Activated CD8-positive, alpha-beta memory T cell treated with anti-CD3 and anti-CD28 coated beads for 1 hour (primary cell): ENCODE results near the gene FXYD2.
A peak's percentile ranks its signal among the peaks of the same experiment; 100 is the strongest.

Experiments
- DNase-seq, 2 donors: peaks; one replicate each; pipeline ENCODE4 v3.0.0-alpha.2; 2020; ENCODE audit warnings: low read depth in 1 of 2; ENCODE audit errors: extremely low read depth in 1 of 2

FXYD2 gene

DNA sequence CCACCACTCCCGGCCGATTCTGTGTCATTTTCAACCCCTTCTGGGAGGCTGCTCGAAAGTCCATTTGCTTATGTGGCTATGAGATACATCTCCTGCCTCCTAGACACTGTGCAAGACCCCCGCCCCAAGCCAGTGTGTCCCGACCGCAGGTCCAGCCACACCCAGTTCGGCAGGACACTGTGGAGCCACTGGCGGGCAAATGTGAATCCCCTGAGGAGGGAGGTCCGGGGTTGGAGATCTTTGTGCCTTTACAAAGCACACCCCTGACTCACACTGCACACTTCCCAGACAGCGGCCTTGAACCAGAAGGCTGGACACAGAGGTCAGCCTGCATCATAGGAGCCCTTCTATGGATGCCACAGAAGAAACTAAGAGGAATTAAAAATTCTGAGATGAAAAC lies 34.5 kb upstream of the FXYD2 start:
- DNase-seq: no peak

DNA sequence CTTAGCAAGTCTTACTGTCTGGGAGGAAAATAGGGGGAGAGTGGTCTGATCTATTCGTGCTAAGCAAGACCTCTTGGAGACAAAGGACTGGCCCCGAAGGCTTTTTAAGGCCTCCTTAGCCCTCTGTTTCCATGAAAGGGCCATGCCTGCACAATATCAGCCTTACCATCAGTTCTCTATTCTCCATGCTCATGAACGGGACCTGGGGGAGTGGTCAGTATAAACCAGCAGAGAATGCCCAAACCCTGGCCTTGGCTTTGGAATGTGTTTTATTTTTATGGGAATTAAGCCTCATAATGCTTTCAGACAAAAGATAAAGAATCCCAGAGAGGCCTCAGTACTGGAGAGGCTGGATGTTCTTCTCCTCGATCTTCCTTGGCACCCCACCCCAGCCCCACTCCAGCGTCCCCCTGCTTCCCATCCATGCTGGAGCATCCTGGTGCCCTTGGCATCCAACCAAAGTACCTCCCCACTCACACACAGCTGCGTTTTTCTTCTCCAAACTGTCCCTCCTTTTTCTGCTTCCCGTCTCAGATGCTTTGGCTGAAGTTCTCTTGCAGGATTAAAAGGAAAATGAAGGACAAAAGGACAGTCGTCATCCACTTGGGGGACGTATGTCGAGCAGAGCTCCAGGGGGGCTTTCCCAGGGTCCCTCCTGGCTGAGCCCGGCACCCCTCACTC lies 33.3 kb upstream of the FXYD2 start:
- no peak for DNase-seq

DNA sequence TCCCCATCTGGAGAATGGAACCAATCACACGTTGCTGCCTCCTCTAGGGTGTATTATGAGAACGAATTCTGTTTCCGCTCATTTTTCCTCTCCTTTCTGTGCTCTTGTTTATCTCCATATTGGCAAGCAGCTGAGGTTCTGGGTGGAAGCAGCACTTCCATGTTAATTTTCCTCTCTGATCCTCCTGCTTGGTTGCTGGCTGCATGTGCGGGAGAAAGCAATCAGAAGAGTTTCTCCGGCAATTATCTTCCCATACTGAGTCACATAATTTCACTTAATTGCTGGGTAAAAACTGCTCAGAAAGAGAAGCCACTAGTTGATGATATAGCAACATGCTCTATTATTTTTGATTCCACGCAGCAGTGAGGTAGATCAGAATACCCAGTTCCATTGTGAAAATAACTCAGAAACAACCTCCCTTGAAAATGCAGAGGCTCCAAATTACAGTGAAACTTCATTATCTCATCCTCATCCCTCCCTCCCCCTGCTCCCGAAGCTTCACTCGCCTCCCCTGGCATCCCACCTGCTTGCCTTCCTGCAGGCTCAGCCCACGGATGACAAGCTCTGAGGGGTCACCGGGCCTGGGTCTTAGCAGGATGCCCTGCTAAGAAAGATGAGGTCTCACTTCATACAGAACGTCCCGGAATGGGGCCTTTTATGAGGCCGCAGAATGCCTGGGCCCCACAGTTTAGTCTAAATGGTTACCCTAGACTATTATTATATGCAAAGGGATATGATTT lies 31.5 kb upstream of the FXYD2 start:
- DNase-seq: no peak

DNA sequence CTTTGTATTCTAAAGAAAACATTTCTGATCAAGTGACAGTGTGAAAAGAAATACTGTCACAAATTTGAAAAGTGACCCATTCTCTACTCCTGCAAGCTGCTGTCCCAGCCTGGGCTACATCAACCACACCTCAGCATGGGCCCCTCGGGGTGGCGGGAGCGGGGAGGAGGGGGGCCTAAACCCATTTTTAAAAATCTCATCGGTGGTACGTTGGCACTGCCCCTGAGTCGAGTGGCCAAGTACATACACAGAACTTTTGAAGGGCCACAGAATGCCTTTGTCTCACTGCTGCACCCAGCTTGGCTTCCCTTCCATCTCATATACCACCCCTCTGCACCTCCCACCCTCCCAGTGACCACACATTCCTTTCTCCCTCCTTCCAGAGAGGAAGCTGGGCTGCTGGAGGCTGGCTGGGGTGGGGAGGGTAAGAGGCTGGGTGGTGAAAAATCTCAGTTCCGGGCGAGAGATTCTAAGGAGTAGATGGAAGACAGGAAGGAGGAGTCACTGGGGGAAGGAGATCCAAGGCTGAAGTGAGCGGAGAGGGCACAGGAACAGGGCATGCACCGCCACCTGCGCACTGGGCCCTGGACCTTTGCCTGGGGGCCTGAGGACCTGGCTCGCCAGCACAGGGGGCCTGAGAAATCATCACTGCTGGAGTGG lies 30.8 kb upstream of the FXYD2 start:
- DNase-seq: no peak

DNA sequence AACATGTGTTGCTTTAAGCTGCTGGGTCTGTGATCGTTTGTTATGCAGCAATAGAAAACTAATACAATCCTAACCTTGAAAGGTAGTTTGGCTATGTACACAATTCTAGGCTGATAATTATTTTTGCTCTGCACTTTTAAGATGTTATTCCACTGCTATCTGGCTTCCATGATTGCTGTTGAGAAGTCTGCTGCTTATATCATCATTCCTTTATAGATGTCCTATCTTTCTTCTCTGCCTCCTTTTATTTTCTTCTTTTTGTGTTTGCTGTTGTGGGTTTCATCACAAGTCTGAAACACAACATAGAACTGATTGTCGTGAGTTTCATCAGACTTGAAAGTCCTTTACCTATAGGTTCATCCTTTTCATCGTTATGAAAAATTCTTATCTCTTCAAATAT lies 27.8 kb upstream of the FXYD2 start:
- no peak for DNase-seq

DNA sequence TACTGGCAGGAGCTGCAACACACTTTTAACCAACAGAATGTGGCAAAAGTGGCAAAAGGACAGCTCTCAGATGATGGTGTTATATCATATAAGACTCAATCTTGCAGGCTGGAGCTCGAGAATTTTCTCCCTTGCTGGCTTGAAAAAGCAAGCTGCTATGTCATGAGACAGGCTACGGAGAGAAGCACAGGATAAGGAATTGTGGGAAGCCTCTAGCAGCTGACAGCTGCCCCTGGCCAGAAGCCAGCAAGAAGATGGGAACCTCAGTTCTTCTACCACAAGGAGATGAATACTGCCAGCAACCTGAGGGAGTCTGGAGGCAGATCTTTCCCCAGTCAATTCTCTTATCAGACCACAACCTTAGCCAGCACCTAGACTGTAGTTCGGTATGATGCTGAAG lies 27.3 kb upstream of the FXYD2 start:
- DNase-seq: no peak

DNA sequence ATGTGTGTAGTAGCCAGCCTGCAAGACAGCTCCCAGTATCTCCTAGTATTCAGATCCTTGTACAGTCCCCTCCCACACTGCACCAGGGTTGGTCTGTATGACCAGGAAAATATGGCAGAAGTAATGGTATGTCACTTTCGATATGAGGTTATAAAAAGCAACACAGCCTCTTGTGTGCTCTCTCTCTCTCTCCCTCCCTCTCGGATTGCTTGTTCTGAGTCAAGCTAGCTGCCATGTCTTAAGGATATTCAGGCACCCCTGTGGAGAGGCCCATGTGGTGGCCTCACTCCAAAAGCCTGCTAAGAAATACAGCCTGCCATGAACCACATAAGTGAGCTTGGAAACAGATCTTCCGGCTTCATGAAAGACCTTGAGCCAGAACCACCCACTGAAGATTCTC lies 26.6 kb upstream of the FXYD2 start:
- no peak for DNase-seq

DNA sequence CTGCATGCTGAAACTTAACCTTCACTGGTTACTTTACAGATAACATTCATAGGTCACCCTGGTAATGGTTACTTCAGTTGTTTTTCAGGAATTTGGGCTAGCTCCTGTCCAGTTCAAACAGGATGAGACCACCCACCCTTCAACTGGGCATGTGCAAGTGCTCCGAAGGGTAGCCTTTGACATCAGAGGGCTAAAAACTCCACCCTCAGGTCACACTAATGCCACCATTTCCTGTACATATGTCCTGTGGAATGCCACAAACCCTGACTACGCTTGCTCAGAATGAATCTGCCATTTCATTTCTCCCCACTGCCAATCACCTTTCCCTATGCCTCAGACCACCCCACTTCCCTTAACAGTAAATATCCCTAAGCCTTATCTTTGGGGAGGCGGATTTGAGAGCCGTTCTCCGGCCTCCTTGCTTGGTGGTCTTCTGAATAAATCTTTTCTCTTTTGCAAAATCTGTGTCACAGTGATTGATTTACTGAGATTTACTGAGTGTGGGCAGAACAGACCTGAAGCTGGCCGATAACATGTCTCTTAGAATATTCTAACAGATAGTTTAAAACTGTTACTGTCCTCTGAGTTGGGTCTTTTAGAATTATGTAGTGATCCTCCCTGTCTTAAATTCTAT lies 25.4 kb upstream of the FXYD2 start:
- DNase-seq: no peak

DNA sequence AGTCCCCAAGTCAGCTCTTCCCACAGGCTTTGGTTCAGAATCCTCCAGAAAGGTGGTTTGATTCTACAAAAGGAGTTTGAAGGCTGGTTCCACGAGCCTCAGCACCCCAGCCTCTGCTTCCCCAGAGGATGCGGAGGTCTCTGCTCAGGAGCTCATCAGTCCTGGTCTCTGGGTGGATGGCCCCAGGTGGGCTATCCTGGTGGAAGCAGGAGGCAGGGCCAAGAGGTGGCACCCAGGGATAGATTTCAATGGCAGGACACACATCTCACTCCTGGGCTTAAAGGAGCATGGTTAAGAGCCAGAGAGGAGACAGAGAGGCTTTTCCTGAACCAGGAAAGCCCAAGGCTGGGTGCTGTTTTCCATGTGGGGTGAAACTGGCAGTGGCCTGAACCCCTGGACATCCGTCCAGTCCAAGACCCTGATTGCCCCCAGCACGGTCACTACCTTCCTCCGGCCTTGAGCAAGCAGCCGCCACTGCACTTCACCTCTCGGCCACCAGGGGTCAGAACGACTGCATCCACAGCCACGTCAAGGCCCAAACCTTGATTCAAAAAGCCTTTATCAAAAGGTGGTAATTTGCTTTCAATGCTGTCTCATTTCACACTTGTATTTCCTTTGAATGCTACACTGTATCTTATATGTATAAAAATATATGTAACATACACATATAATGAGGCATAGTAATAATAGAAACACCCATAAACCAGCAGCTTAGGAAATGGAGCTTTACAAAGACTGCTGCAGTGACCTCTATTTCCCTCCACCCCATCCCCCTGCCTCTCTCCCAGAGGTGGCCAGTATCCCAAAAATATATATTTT lies 19.3 kb upstream of the FXYD2 start:
- peak; percentile 57 to 75 for DNase-seq

DNA sequence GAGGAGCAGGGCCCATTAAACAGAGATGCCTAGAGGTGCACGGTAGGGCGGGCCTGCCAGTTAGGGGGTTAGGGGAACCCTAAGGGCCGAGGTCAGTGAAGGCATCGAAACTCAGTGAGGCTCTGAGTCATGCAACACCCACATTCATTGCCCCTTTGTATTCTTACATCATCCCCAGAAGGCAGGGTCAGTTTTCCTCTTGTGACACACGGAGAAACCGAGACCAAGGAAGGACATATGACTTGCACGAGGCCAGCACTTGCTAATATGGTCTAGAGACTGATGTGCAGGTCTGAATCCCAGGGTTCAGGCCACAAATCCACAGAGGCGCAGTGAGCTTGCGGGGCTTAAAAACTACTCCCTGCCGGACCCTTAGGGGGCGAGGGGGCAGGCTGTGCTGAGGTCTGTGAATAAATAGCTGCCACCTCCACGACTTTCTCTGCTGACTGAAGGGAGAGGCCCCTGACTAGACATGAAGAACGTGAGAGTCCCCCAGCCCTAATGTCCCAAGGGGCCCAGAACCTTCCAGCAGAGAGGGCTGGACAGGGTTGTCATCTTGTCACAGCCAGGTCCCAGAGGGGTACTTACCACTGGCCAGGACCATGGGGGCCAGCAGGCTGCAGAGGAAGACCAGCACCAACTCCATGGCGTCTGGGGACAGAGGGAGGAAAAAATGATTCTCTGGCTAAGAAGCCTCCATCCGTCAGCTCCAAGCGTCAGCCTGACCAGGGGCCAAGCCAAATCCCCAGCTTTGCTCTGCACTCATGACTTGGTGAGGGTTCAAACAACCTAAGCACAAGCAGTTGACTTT lies 17.8 kb upstream of the FXYD2 start:
- no peak for DNase-seq

DNA sequence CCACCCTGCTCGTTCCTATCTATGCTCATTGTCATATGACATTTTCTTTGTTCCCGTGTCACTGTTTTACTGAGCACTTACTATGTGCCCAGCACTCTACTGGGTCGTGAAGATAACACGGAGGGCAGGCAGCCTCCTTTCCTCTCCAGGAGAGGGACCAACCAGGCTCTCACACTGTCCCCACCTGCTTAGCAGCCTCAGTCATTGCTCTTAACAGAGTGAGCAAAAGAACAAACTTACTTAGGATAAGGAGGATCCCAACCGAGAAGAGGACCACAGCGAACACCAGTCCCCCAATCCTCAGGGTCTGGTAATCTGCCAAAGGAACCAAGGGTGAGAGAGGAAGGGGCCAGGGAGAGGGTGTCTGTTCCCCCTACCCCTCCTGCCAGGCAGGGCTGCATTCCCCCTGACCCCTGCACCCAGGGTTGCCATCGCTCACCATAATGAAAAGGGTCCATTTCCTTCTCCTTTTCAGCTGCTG lies 17.0 kb upstream of the FXYD2 start:
- no peak for DNase-seq

DNA sequence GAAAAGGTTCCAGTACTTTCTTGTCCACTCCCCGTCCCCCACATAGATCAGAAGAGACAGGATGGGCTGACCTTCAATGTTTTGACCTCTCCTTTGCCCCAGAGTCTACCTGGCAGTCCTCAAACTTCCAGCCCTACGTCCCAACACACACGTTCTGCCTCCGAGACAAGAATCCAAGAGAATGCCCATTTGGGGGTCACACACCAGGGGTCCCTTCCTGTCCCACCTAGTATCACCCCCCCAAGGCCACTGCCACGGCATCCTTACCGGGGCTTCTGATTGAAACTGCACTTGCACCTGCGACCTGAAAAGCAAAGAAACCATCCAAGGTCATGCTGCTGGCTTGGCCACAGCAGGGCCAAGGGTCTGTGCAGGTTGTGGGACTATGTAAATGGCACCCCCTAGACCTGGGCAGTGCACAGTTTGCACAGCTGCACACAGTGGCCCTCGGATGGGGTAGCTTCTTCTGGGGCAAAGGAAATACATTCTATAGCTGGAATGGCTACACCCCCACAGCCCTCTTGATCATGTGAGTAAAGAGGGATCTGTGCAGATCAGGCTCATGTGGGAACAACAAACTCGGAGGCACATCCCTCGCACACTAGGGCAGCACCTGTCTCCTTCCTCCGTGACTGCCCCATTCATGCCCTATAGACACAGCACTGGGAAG lies 16.5 kb upstream of the FXYD2 start:
- DNase-seq: no peak

DNA sequence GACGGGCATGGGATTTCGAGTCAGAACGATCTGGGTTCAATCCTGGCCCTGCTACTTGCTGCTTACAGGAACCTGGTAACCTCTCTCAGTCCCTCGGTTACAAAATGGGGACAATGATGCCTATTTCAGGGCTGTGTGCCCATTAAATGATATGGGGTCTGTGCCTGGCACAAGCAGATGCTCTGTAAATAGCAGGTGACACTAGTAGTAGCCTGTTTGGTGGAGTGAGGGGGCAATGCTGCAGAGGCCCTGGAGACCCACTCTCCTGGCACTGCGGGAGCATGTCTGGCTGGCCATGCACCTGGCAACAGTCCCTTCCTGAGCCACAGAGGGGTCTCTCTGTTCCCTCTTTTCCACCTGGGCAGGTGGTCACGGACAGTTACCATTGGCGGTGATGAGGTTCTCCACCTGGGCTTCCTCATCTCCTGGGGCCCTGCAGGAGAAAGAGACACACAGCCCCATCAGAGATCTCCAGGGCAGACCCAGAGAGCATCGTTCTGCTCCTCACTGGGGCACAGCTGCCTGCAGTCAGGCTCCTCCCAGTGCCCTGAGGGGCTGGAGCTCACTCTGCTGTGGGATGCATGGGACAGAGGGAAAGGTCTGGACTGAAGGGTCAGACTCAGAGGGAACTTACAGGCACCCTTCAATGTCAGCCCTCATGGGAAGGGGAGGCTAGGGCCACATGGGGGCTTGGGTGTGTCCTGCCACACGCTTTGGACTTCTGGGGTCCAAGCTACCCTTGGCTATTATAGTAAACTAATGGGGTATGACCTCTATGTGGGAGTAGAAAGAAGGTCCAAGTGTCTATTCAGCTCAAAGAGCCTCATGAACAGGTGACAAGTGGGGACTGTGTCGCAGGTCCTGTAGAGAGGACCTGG lies 15.6 kb upstream of the FXYD2 start:
- DNase-seq: no peak

DNA sequence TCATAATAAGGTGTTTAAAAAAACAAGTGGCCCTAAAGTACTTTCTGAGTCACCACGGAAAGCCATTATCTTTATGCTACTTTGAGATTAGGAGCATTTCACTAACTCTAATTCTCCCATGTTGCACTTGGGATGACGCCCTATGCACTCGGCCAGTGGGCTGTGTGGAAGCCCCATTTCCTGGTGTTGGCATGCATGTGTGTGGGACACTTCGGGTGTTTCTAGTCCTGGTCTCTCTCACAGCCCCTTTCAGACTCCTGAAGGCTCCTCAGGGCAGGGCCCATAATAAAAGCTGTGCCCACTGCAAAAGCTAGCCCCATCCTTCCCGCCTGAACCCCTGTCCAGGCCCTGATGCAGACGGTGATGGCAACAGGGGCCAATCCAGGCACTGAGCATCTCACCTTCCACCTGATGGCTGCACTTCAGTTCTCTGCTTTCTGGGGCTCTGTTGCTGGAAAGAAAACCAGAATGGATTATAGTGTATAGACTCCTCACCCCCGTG lies 14.9 kb upstream of the FXYD2 start:
- DNase-seq: no peak

DNA sequence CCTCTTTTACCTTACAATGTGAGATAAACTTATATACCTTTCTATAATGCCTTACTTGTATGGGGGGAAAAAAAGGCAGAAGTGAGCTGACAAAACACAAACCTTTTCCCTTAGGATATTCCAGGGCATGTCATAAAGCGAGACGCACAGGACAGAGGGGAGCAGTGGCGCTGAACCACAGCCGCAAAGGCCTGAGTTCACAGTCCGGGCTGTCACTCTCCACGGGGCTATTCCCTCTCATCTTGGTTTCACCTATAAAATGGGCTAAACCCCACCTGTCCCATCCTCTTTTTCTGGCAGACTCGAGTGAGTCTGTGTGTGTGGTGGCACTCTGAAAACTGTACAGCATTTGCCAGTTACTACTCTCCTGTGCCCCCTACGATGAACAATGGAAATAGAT lies 14.4 kb upstream of the FXYD2 start:
- DNase-seq: no peak

DNA sequence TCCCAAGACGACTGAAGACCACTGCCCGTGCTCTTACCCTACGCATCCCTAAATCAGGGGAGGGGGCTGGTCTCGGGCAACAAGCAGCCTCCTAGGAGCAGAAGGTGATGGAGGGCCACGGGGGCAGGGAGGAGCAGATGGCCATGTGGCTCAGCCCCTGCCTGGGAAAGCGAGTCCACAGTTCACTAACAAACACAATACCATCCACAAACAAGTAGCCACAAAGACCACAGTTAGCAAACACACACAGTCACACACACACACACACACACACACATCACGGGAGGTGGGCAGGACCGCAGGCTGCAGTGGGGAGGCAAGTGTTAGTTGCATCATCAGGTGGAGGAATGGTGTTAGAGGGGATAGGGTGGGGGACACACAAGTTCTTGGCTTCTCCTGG lies 13.2 kb upstream of the FXYD2 start:
- DNase-seq: no peak

DNA sequence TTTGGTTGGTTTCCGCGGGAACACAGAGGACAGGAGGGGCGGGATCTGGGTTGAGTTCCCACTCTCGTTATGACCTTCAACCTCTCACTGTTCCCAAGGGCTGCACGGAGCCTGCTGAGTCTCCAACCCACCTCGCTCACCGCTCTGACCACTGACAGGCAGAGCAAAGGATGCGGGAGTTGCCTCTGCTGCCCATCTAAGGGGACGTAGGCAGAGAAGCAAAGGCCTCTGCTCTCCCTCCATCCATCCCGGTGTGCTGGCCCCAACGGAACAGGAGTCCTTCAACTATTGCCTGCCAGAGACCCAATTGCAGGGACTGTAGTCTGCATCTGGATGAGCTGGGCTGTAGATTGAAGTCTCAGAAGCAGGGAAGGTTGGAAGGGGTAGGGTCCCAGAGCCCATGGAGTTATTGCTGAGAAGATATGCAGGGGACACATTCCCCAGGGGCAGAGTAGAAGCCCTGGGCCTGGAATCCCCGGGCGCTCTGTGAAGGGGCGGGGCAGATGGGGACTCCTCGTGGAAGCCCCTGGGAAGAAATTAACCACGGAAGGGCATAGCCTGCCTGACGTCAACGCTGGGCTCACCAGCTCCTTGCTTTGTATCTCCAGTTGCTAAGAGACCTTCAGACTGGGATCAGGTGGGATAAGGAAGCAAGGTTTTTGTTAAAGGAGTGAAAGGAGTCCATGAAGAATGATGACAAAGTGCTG lies 12.7 kb upstream of the FXYD2 start:
- DNase-seq: no peak
